Stimulated activated memory B cell treated with anti-CD40 and anti-IgM and Interleukin-4, amounts not matched to agents 10 μg/mL and 1 μg/mL and 100 μg/mL, for 72 hours (primary cell): ENCODE results near the gene DYNLT1.
"Not testable (repeated sequence)": the region's sequence is repeated elsewhere in the genome, so short reads cannot be mapped to it uniquely, and the experiment has no call there.

Source experiments
- ATAC-seq: fragments of 150-1000 bp; cut with Tn5 transposase; 2 replicates; pipeline ENCODE4 v1.10.0; 2021
- H3K27ac Mint-ChIP-seq: one replicate; pipeline ENCODE4 v1.8.0; 2022; ENCODE audit warnings: mild to moderate bottlenecking, mixed read lengths
- H3K27me3 Mint-ChIP-seq: one replicate; pipeline ENCODE4 v1.8.0; 2022; ENCODE audit warnings: mixed read lengths
- H3K36me3 Mint-ChIP-seq: one replicate; pipeline ENCODE4 v1.8.0; 2022; ENCODE audit warnings: mixed read lengths
- H3K4me1 Mint-ChIP-seq: one replicate; pipeline ENCODE4 v1.8.0; 2022; ENCODE audit warnings: mixed read lengths
- H3K4me3 Mint-ChIP-seq: one replicate; pipeline ENCODE4 v1.8.0; 2022; ENCODE audit warnings: mild to moderate bottlenecking, moderate library complexity, mixed read lengths
- H3K9me3 Mint-ChIP-seq: one replicate; pipeline ENCODE4 v1.8.0; 2022; ENCODE audit warnings: mixed read lengths

Gene DYNLT1

GRCh38 chr6:158607411-158608170, 37.0 kb downstream of the DYNLT1 start:
- peaks cover 66% of the 10 kb centered on the region for H3K36me3 Mint-ChIP-seq
- H3K4me3 Mint-ChIP-seq, result no peak overlapping the region
- no peaks in the 10 kb centered on the region for H3K9me3 Mint-ChIP-seq
- peaks cover 8% of the 10 kb centered on the region for H3K4me1 Mint-ChIP-seq
- ATAC-seq, result no peak
- no peak overlapping the region for H3K27ac Mint-ChIP-seq
- no peaks in the 10 kb centered on the region for H3K27me3 Mint-ChIP-seq

- H3K4me1 Mint-ChIP-seq, result peaks cover 8% of the 10 kb centered on the region
- no peaks in the 10 kb centered on the region for H3K27me3 Mint-ChIP-seq
- no peaks in the 10 kb centered on the region for H3K9me3 Mint-ChIP-seq
- no peak overlapping the region for H3K4me3 Mint-ChIP-seq
- H3K36me3 Mint-ChIP-seq, result peaks cover 60% of the 10 kb centered on the region
- ATAC-seq, result no peak
- H3K27ac Mint-ChIP-seq, result no peak overlapping the region
Observed at GRCh38 chr6:158606935-158607334, 37.6 kb downstream of the DYNLT1 start.

GRCh38 chr6:158606011-158606410, 38.5 kb downstream of the DYNLT1 start:
- H3K27ac Mint-ChIP-seq, H3K4me1 Mint-ChIP-seq, H3K9me3 Mint-ChIP-seq, ATAC-seq, H3K4me3 Mint-ChIP-seq, H3K27me3 Mint-ChIP-seq: not testable (repeated sequence)
- peaks cover 53% of the 10 kb centered on the region for H3K36me3 Mint-ChIP-seq

- Mint-ChIP-seq H3K27ac (no peak overlapping the region), H3K4me3 (no peak overlapping the region)
- ATAC-seq, result no peak
Observed at GRCh38 chr6:158605266-158605878, 39.2 kb downstream of the DYNLT1 start.

GRCh38 chr6:158604048-158604406, 40.5 kb downstream of the DYNLT1 start:
- no peaks in the 10 kb centered on the region for H3K9me3 Mint-ChIP-seq
- no peak overlapping the region for H3K4me3 Mint-ChIP-seq
- no peak overlapping the region for H3K27ac Mint-ChIP-seq
- ATAC-seq, result no peak
- H3K4me1 Mint-ChIP-seq, result peaks cover 8% of the 10 kb centered on the region
- H3K36me3 Mint-ChIP-seq, result peaks cover 45% of the 10 kb centered on the region
- H3K27me3 Mint-ChIP-seq, result no peaks in the 10 kb centered on the region

More at GRCh38 chr6:158605266-158605878, 39.2 kb downstream of the DYNLT1 start:
- no peaks in the 10 kb centered on the region for H3K27me3 Mint-ChIP-seq
- H3K4me1 Mint-ChIP-seq, result peaks cover 8% of the 10 kb centered on the region
- no peaks in the 10 kb centered on the region for H3K9me3 Mint-ChIP-seq
- peaks cover 47% of the 10 kb centered on the region for H3K36me3 Mint-ChIP-seq

- Mint-ChIP-seq H3K27ac (no peak overlapping the region), H3K27me3 (no peaks in the 10 kb centered on the region), H3K36me3 (peaks cover 44% of the 10 kb centered on the region), H3K9me3 (no peaks in the 10 kb centered on the region), H3K4me1 (peaks cover 8% of the 10 kb centered on the region), H3K4me3 (no peak overlapping the region)
- ATAC-seq, result no peak
Observed at GRCh38 chr6:158603261-158604047, 41.1 kb downstream of the DYNLT1 start.

GRCh38 chr6:158599635-158600034, 44.9 kb downstream of the DYNLT1 start:
- no peaks in the 10 kb centered on the region for H3K9me3 Mint-ChIP-seq
- ATAC-seq, result no peak
- peaks cover 58% of the 10 kb centered on the region for H3K36me3 Mint-ChIP-seq
- H3K4me3 Mint-ChIP-seq, result no peak overlapping the region
- peaks cover 9% of the 10 kb centered on the region for H3K4me1 Mint-ChIP-seq
- H3K27ac Mint-ChIP-seq, result no peak overlapping the region
- no peaks in the 10 kb centered on the region for H3K27me3 Mint-ChIP-seq

- Mint-ChIP-seq H3K27ac (no peak overlapping the region), H3K4me1 (peaks cover 9% of the 10 kb centered on the region), H3K27me3 (no peaks in the 10 kb centered on the region), H3K36me3 (peaks cover 52% of the 10 kb centered on the region), H3K4me3 (no peak overlapping the region), H3K9me3 (no peaks in the 10 kb centered on the region)
- no peak for ATAC-seq
Observed at GRCh38 chr6:158597565-158597964, 47.0 kb downstream of the DYNLT1 start.

- peak overlapping the region; percentile 61 for H3K27ac Mint-ChIP-seq
- H3K9me3 Mint-ChIP-seq, result no peaks in the 10 kb centered on the region
- H3K27me3 Mint-ChIP-seq, result no peaks in the 10 kb centered on the region
- H3K4me1 Mint-ChIP-seq, result peaks cover 9% of the 10 kb centered on the region
- no peak overlapping the region for H3K4me3 Mint-ChIP-seq
- ATAC-seq, result no peak
- H3K36me3 Mint-ChIP-seq, result peaks cover 51% of the 10 kb centered on the region
Observed at GRCh38 chr6:158596861-158597260, 47.7 kb downstream of the DYNLT1 start.

- no peaks in the 10 kb centered on the region for H3K9me3 Mint-ChIP-seq
- no peak overlapping the region for H3K4me3 Mint-ChIP-seq
- H3K36me3 Mint-ChIP-seq, result peaks cover 63% of the 10 kb centered on the region
- no peak for ATAC-seq
- H3K27me3 Mint-ChIP-seq, result no peaks in the 10 kb centered on the region
- H3K4me1 Mint-ChIP-seq, result peaks cover 9% of the 10 kb centered on the region
- H3K27ac Mint-ChIP-seq, result no peak overlapping the region
Observed at GRCh38 chr6:158595223-158595622, 49.3 kb downstream of the DYNLT1 start.

GRCh38 chr6:158593670-158594069, 50.9 kb downstream of the DYNLT1 start:
- ATAC-seq, result no peak
- Mint-ChIP-seq H3K36me3 (peaks cover 56% of the 10 kb centered on the region), H3K4me1 (peaks cover 9% of the 10 kb centered on the region), H3K9me3 (no peaks in the 10 kb centered on the region), H3K4me3 (no peak overlapping the region), H3K27ac (no peak overlapping the region), H3K27me3 (no peaks in the 10 kb centered on the region)

- no peak for ATAC-seq
- Mint-ChIP-seq H3K4me1 (peaks cover 7% of the 10 kb centered on the region), H3K4me3 (no peak overlapping the region), H3K27me3 (no peaks in the 10 kb centered on the region), H3K9me3 (no peaks in the 10 kb centered on the region), H3K27ac (no peak overlapping the region), H3K36me3 (peaks cover 59% of the 10 kb centered on the region)
Observed at GRCh38 chr6:158591810-158592209, 52.7 kb downstream of the DYNLT1 start.

GRCh38 chr6:158591134-158591809, 53.3 kb downstream of the DYNLT1 start:
- ATAC-seq, result no peak
- no peaks in the 10 kb centered on the region for H3K27me3 Mint-ChIP-seq
- H3K27ac Mint-ChIP-seq, result no peak overlapping the region
- H3K4me3 Mint-ChIP-seq, result no peak overlapping the region
- H3K4me1 Mint-ChIP-seq, result peaks cover 1% of the 10 kb centered on the region
- H3K9me3 Mint-ChIP-seq, result no peaks in the 10 kb centered on the region
- H3K36me3 Mint-ChIP-seq, result peaks cover 59% of the 10 kb centered on the region

- Mint-ChIP-seq H3K27me3 (no peaks in the 10 kb centered on the region), H3K4me3 (no peak overlapping the region), H3K36me3 (peaks cover 62% of the 10 kb centered on the region), H3K27ac (no peak overlapping the region), H3K4me1 (no peaks in the 10 kb centered on the region), H3K9me3 (no peaks in the 10 kb centered on the region)
- no peak for ATAC-seq
Observed at GRCh38 chr6:158589366-158589765, 55.2 kb downstream of the DYNLT1 start.

GRCh38 chr6:158586652-158587051, 57.9 kb downstream of the DYNLT1 start:
- Mint-ChIP-seq H3K4me3 (no peak overlapping the region), H3K27ac (no peak overlapping the region), H3K27me3 (no peaks in the 10 kb centered on the region), H3K4me1 (no peaks in the 10 kb centered on the region), H3K9me3 (no peaks in the 10 kb centered on the region), H3K36me3 (peaks cover 73% of the 10 kb centered on the region)
- no peak for ATAC-seq
